ENCODE measurements around the gene AKNAD1.

AKNAD1 gene

DNA sequence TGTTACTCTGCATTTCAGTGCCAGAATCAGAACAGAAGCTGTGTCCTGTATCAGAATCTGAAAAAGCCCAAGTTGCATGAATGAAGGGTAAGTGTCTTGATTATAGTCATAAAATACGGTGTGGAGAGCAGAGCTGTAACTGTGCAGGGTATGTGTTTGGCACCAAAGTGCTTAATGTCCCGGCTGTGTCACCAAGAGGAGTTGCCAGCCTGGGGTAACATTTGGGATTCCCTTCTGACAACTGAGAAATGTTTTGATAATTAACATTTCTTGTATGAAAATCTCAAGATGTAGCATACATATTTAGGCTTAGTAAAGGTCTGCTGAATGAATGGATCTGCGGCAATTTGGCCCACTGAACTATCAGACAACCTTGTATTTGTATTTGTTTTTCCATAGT lies 33.3 kb downstream of the AKNAD1 start:
- DNase-seq, result no peak
- no peak overlapping the region for H3K27ac ChIP-seq
- TF ChIP-seq, protein P1, sequence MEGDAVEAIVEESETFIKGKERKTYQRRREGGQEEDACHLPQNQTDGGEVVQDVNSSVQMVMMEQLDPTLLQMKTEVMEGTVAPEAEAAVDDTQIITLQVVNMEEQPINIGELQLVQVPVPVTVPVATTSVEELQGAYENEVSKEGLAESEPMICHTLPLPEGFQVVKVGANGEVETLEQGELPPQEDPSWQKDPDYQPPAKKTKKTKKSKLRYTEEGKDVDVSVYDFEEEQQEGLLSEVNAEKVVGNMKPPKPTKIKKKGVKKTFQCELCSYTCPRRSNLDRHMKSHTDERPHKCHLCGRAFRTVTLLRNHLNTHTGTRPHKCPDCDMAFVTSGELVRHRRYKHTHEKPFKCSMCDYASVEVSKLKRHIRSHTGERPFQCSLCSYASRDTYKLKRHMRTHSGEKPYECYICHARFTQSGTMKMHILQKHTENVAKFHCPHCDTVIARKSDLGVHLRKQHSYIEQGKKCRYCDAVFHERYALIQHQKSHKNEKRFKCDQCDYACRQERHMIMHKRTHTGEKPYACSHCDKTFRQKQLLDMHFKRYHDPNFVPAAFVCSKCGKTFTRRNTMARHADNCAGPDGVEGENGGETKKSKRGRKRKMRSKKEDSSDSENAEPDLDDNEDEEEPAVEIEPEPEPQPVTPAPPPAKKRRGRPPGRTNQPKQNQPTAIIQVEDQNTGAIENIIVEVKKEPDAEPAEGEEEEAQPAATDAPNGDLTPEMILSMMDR (IDR thresholded peaks at IDR 0.05; ENCODE audit: low read depth, low read length), result no peak
- H3K27me3 ChIP-seq (ENCODE audit: insufficient read depth, low read depth, severe bottlenecking), result no peaks in the 10 kb centered on the region
- H3K36me3 ChIP-seq, result no peaks in the 10 kb centered on the region
- H3K9me3 ChIP-seq (ENCODE audit: severe bottlenecking), result no peaks in the 10 kb centered on the region
- no peak overlapping the region for H3K4me3 ChIP-seq (ENCODE audit: low read depth, low read length)

GRCh38 chr1:108819878-108820277 lies 37.0 kb downstream of the AKNAD1 start:
- Histone ChIP-seq H3K9me3 (ENCODE audit: severe bottlenecking) (no peaks in the 10 kb centered on the region), H3K27ac (no peak overlapping the region), H3K4me3 (ENCODE audit: low read depth, low read length) (no peak overlapping the region), H3K36me3 (no peaks in the 10 kb centered on the region), H3K27me3 (ENCODE audit: insufficient read depth, low read depth, severe bottlenecking) (no peaks in the 10 kb centered on the region)
- TF ChIP-seq, protein P1 (IDR thresholded peaks at IDR 0.05; ENCODE audit: low read depth, low read length), result no peak
- no peak for DNase-seq

GRCh38 chr1:108817811-108818210 lies 39.1 kb downstream of the AKNAD1 start:
- Histone ChIP-seq H3K27ac (no peak overlapping the region), H3K4me3 (ENCODE audit: low read depth, low read length) (no peak overlapping the region), H3K36me3 (no peaks in the 10 kb centered on the region), H3K9me3 (ENCODE audit: severe bottlenecking) (no peaks in the 10 kb centered on the region), H3K27me3 (ENCODE audit: insufficient read depth, low read depth, severe bottlenecking) (no peaks in the 10 kb centered on the region)
- DNase-seq, result no peak
- TF ChIP-seq, protein P1 (IDR thresholded peaks at IDR 0.05; ENCODE audit: low read depth, low read length), result no peak

- Histone ChIP-seq H3K36me3 (no peaks in the 10 kb centered on the region), H3K9me3 (ENCODE audit: severe bottlenecking) (no peaks in the 10 kb centered on the region), H3K27ac (peak overlapping the region; percentile 32), H3K27me3 (ENCODE audit: insufficient read depth, low read depth, severe bottlenecking) (no peaks in the 10 kb centered on the region), H3K4me3 (ENCODE audit: low read depth, low read length) (no peak overlapping the region)
- TF ChIP-seq, protein P1 (IDR thresholded peaks at IDR 0.05; ENCODE audit: low read depth, low read length), result no peak
- DNase-seq, result no peak
These were observed 39.9 kb downstream of the AKNAD1 start for GRCh38 chr1:108817016-108817415.

GRCh38 chr1:108816049-108816893 lies 40.6 kb downstream of the AKNAD1 start:
- Histone ChIP-seq H3K27ac (peak overlapping the region; percentile 32), H3K27me3 (ENCODE audit: insufficient read depth, low read depth, severe bottlenecking) (no peaks in the 10 kb centered on the region), H3K36me3 (no peaks in the 10 kb centered on the region), H3K4me3 (ENCODE audit: low read depth, low read length) (no peak overlapping the region), H3K9me3 (ENCODE audit: severe bottlenecking) (no peaks in the 10 kb centered on the region)
- TF ChIP-seq, protein P1 (IDR thresholded peaks at IDR 0.05; ENCODE audit: low read depth, low read length), result no peak
- peak; percentile 62 for DNase-seq

All from WERI-Rb-1 (cell line).